Stimulated activated CD4-positive, alpha-beta T cell treated with anti-CD3 and anti-CD28 coated beads, Interleukin-4, amount 100 ng/mL, for 4 hours (primary cell): ENCODE measurements around the gene PAM16.

Source experiments
- DNase-seq, 2 experiments: peaks; one replicate each; pipeline ENCODE4 v3.0.0-alpha.2; 2020

PAM16 gene

GRCh38 chr16:4383591-4384444, 32.7 kb upstream of the PAM16 start:
- no peak for DNase-seq

- DNase-seq: no peak
These were observed 31.8 kb upstream of the PAM16 start for GRCh38 chr16:4382795-4383357.

- DNase-seq: no peak
These were observed 31.0 kb upstream of the PAM16 start for GRCh38 chr16:4381935-4382794.

- DNase-seq: no peak
These were observed 30.2 kb upstream of the PAM16 start for GRCh38 chr16:4381072-4381934.

- DNase-seq: no peak
These were observed 29.3 kb upstream of the PAM16 start for GRCh38 chr16:4380119-4381063.

- DNase-seq: no peak
These were observed 28.0 kb upstream of the PAM16 start for GRCh38 chr16:4378999-4379690.

GRCh38 chr16:4378161-4378666, 27.1 kb upstream of the PAM16 start:
- DNase-seq: no peak

- no peak for DNase-seq
These were observed 26.5 kb upstream of the PAM16 start for GRCh38 chr16:4377573-4378154.

- no peak for DNase-seq
These were observed 25.9 kb upstream of the PAM16 start for GRCh38 chr16:4376893-4377572.

- no peak for DNase-seq
These were observed 25.2 kb upstream of the PAM16 start for GRCh38 chr16:4376126-4376892.

GRCh38 chr16:4375717-4376116, 24.6 kb upstream of the PAM16 start:
- no peak for DNase-seq

- DNase-seq: no peak
These were observed 23.0 kb upstream of the PAM16 start for GRCh38 chr16:4373909-4374742.

- DNase-seq: no peak
These were observed 22.3 kb upstream of the PAM16 start for GRCh38 chr16:4373356-4373908.

- no peak for DNase-seq
These were observed 21.6 kb upstream of the PAM16 start for GRCh38 chr16:4372578-4373355.

GRCh38 chr16:4372001-4372577, 21.0 kb upstream of the PAM16 start:
- DNase-seq: no peak

GRCh38 chr16:4371357-4372000, 20.4 kb upstream of the PAM16 start, which contains the start of gene VASN:
VASN (plus strand) TSS chr16:4371848; CDS start chr16:4380878, 9,030 bp downstream.
- peak; percentile 69 to 75 for DNase-seq
